HG02885 (cell line): Measurements from ENCODE around the gene PIEZO1.

Experiments
- ATAC-seq: cut with Tn5 transposase; IDR thresholded peaks from one replicate; pipeline ENCODE4 v1.9.1; 2021; ENCODE audit warnings: mild to moderate bottlenecking; ENCODE audit not compliant: unreplicated experiment, poor library complexity

Gene PIEZO1

DNA sequence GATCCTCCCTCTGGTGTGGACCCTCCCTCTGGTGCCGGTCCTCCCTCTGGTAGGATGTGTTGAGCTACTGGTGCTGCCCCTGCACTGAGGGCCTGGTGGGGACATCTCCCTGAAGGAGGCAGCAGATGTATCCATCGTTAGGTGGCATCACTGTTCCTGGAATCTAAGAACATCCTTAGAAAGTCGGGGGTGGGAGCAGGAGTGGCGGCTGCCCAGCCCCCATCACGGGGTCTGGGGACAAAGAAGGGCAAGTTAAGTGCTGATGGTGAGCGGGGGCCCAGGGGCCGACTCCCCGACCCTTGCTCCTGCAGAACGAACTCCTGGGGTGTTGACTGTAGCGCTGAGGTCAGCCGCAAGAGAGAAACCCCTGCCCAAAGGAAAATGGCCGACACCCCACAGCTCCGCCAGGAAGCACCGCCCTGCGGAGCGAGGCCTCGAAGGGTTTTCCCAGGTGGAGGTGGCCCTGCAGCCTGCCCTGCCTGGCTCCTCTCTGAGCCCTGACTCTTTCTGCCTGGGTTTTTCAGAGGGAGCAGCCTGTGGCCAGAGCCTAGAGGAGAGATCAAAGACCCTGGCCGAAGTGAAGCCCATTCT, 73.2 kb downstream of the PIEZO1 start:
- ATAC-seq: no peak

DNA sequence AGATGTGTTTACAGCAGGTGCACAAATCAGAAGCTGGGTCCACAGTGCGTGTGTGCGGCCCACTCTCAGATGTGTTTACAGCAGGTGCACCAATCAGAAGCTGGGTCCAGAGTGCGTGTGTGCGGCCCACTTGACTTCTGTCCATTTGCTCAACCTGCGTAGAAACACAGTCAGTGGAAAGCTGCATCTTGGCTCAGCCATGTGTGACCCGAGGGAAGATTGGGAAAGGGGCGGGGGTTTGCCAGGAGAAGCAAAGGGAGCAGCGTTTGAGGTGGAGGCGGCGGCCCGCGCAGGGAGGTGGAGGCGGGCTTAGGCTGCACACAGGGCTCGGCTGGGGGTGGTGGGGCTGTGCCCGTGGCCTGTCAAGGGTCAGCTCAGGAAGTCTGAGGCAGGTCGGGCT, 74.5 kb downstream of the PIEZO1 start:
- no peak for ATAC-seq

DNA sequence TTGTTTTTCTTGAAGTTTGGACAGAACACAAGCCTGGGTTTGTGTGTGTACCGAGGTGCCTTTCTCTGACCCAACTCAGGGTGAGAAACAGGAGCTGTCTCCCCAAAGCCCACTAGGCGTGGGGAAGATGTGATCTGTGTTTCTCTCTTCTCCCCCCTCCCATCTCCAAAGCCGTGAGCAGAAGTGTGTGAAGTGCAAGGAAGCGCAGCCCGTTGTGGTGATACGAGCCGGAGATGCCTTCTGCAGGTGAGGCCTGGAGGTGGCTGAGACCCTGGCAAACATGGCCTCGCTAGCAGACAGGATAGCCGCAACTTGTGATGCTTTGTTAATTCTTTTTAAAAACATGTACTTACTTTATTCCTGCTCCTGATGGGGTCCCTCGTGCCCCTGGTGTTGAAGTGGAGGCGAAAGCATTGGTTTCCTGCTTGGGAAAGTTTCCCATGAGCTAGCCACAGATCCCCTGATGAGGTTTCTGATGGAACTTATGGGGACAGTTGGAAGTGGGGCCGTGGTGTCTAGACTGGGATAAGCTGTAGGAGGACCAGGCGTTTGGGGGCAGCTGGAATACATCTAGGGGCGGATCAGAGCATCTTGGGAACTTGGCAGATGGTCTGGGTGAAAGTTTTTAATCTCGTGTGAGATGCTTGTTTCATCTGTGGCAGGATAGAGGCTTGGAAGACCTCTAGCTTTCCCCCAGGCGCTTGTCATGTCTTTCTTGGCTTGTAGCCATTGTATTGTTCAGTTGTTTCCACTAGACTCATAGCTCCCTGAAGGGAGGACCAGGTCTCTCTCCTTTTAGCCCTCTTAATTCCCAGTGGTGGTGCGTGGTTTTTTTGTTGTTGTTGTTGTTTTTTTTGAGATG, 77.8 kb downstream of the PIEZO1 start:
- no peak for ATAC-seq

DNA sequence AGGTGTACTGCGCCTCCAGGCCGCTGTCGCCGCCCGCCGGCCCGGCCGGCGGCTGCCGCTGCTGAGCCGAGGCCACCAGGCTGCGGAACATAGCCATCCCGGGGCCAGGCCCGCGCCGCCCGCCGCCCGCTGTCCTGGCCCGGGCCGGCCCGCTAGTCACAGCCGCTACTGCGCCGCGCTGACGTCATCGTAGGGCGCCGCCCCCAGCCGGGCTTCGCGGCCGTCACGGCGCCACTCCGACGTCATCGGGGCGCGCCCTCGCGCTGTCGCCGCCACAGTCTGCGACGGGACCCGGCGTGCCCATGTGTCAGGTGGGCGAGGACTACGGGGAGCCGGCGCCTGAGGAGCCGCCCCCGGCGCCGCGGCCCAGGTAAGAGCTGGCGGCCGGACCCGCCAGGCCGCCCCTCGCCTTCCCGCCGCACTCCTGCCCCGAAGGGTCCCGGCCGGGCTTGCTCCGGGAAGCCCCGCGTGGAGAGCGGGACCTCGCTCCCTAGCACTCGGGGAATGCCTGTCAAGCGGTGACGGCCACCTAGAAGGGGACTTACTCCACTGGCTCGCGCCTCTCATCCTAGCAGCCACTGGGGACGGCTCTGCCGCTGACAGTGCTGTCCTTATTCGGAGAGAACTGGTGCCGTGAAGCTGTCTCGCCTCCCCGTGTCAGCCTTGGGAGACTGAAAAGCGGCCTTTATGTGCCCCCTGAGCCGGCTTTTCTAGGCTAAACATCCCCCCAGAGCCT, 78.6 kb downstream of the PIEZO1 start, which contains the start of the genes CTU2 and RNF166:
TSS of gene CTU2 (plus strand) at position 275 of the 736 bp plus-strand sequence. CDS start at position 303, 28 bp downstream.
TSS of gene RNF166 (minus strand) at position 180 of the 736 bp plus-strand sequence. CDS start at position 97, 83 bp downstream.
- ATAC-seq: peak; percentile 82

DNA sequence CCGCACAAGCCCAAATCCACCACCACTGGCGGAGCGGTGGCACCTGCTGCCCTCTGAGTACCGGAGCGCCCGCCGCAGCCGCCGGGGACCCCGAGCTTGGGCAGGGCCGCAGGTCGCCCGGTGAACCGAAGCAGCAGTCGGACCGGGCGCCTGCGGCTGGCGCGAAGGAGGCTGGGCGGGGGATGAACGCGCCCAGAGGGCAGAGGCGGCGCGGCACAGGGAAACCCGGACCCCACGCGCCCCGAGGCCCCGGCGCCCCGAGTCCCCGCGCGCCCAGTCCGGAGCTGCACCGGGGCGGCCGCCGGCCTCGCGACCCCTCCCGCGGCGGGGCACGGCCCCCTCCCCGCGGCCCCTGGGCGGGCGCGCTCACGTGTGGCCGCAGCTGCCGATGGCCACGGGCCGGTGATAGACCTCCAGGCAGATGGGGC, 79.2 kb downstream of the PIEZO1 start:
- peak; percentile 25 for ATAC-seq

DNA sequence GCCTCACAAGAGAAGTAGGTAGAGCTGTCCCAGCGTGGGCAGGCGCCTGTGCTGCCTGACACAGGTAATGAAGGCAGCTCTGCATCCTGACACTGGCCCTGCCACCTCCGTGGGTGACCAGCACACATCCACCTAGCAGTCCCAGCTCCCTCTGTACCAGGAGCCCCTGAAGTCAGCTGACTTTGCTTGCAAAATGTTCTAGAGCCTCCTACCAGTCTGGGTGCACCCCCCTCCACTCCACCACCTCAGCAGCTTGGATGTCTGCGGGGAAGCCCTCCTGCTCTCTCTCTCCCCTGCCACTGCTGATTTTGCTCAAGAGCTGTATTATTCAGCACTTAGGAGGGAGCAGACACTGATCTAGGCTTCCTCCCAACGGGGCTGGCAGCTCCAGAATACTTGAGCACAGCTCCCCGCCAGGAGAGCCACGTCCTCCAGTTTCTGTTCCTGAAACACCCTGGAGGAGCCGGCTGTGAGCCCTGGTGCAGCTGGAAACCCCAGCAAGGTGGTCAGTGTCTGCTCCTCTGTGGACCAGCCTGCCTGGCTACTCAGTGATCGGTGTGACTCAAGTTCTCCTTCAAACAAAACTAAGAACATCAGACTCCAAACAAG, 79.8 kb downstream of the PIEZO1 start:
- no peak for ATAC-seq

DNA sequence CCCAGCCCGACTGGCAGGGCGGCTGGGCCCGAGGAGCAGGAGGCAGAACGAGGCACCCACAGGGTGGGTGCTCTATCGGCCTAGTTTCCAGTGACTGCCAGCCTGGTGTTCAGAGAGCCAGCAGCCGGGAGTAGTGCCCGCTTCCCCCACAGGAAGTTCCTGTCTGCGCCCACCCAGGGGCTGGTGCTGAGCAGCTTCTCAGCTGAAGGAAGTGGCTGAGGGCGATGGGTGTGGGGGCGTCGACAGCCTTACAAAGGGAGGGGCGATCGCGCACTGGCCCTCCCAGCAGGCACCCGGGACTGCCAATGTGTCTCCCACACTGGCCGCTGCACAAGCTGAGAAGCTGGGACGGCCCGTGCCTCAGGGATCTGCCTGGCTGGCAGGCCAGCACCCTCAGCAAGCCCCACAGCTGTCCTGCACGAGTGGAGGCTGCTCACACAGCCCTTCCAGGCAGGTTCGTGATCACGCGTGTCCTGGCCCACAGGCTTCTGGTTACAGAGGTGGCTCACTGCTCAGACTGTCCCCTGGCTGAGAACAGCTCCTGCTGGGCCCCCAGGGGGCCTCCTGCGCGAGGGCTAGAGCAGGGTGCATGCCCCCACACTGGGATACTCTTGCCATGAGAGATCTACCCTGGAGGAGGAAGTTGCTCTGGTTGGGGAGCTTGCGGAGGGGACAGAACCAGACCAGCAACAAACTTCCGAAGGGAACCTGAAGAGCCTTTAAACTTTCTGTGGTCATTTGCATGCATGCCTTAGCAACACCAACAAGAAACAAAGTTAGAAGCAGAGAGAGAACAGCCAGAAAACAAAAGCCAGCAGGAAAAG, 81.3 kb downstream of the PIEZO1 start:
- no peak for ATAC-seq

DNA sequence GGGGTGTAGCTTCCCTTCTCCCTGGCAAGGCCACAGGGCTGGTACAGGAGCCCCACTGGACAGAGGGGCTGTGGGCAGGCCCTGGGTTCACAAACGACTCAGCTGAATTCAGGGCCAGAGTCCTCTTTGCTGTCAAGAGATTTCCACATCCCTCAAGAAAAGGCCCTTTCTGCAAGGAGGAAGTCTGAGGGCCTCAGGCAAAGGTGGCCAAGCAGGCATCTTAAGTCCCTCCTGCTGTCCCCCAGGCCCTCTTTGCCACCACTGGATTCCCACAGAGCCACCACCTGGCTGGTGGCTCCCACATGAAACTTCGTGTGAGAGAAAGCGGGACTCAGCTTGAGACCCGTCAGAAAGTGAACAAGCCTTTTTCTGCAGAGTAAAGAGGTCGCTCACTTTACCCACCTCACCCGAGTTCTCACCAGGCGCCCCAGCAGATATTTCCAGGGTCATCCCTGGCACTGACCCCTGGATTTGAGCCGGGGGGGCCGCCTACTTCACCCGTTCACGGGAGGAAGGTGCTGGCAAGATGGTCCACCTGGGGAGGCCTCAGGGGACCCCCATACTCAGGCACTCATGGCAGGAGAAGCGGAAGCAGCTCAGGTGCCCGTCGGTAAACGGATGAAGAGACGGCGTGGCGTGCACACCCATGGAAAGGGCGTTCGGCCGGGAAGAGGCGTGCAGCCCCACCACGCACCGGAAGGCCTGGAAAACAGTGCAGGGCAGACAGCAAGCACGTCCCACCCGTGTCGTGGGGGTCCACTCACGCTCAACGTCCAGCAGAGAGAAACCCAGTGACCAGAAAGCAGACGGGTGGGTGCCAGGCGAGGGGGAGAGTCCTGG, 82.4 kb downstream of the PIEZO1 start:
- no peak for ATAC-seq

DNA sequence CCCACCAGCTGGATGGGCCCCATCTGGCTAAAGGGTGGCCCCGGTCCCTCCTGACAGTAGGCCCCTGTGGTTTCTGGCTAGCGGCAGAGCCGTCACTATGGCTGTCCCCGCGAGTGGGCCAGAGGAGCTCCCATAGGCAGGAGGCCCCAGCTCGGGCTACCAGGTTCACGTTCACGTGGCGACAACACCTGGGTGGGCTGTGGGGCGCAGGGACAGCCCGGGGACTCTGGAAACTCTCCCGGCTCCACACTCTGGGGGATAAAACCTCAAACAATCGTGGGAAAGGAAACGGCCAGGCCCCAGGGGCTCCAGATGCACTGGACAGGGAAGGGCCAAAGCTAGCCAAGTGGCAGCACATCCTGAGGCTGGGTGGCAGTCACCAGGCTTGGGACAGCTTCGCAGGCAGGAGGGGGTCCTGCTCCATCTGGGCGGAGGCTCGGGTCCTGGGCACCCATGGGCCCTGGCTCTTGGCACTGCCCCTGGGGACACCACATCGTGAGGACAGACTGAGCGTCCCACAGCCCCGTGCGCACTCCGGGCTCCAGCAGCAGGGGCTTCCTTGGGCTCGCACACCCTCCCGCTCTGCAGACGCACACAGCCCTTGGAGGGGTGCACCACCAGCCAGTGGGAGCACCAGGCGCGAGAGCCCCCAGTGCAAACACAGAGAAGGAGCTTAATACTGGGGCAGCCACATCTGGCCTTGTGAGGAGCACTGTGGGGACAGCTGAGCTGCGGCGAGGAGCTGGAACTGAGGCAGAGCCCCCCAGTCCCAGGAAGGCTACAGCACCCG, 83.2 kb downstream of the PIEZO1 start:
- no peak for ATAC-seq

DNA sequence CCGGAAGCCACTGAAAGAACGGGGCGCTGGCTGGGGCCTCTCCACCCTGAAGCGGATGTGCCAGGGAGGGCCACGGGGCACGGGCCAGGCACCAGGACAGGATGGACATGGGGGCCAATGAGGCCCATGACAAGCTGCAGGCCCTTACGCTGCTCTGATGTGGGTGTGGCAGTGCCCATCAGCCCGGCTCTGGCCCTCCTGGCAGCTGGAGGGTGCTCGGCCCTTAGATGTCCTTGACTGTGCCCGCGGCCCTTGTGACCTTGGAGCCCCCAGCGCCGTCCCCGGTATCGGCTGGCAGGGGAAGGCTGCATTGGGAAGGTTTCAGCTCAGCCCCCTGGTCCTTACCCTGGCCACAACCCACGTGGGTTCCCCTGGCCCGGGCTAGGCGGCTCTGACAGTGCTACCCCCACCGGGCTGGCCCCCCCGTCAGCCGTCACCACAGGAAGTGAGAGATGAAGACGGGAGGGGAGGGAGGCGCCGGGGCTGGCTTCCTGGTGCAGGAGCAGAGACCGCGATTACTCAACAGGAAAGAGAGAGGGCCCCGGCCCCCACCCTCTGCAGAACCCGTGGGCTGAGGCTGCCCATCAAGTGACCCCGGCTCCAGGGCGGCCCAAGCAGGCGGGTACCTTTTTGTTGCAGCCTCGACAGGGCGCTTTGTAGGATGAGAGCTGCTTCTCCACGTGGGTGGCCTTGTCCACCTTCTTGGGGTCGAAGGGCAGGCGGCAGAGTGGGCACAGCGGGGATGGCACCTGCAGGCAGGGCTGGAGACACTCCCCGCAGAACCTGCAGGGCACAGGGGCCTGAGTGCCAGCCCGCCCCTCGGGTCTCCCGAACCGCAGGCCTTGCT, 84.2 kb downstream of the PIEZO1 start:
- peak; percentile 73 for ATAC-seq

DNA sequence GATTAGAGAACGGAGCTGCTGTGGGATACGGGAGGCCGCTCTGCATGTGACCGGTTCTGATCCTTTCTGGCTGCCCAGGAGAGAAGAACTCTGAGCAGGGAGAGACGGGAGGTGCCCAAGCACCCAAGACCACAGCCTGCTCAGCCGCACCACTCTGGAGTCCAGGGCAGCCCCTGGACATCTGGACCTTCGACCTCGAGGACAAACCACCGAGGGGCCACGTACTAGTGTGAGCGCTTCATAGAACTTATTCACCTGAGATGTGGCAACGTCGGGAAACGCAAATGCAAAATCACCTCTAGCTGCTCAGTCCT, 84.7 kb downstream of the PIEZO1 start:
- no peak for ATAC-seq

DNA sequence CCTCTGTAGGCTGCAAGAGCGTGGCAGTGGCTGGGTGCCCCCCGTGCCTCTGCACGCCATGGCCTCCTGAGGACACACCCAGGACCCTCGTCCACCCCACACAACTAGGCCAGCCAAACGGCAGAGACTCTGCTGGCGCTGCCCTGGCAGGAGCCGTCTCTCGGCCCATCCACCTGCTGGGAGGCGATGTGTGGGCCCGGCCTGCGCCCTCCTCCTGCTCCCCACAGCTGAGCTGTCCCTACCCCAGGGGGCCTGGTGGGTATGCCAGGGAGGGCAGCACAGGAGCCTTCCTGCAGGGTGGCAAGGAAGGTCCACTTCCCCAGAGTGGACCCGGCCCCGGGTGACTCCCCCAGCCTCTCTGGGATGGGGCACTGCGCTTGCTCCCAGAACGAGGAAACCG, 85.8 kb downstream of the PIEZO1 start:
- ATAC-seq: no peak

DNA sequence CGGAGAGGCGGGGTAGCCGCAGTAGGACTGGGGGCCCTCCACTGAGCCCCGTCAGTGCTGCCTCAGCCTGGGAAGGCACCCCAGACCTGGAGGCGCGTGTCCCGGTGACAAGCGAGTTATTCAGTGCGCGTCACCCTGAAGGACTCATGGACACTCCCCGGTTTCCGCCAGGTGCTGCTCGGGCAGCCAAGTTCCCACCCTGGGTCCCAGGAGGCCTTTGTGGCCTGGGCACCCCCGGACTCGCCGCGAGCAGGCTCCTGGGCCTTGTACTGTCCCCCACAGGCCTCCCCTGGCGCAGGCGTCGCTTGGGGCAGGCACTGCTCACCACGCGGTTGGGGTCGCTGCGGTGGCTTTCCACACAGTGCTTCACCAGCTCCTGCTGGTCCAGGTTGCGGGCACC, 86.4 kb downstream of the PIEZO1 start:
- ATAC-seq: no peak

DNA sequence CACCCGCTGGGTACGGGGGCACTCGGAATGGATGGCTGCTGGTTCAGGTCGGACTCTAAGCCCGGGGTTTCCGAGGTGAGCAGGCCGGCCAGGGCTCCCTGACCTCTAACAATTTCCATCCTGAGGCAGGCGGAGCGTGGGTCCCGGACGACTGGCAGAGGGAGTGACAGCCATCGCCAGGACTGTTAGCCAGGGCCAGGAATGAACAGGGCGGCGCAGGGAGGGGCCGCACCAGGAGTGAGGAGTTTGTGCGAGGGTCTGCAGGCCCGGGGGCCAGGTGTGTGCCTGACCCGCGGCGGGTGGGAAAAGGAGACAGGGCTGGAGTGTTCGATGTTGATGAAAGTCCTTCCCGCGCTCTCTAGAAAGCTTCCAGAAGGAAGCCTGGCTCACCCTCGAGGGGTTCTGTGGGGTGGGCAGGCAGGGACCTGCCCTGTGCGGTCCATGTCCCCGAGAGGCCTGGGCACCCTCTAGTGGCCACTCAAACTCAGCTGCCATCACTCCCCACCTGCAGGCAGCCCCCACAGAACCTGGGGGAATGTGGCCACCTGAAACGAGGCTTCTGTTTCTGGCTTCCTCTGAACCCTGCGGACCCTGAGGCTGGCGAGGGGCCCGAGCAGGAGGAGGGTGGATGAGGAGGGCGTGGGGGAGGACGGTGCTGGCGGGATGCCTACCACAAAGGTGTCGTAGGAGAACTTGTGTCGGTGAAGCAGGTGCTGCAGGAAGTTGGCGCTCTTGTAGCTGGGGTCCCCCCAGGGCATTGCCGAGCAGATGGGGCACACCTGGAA, 87.0 kb downstream of the PIEZO1 start:
- no peak for ATAC-seq

DNA sequence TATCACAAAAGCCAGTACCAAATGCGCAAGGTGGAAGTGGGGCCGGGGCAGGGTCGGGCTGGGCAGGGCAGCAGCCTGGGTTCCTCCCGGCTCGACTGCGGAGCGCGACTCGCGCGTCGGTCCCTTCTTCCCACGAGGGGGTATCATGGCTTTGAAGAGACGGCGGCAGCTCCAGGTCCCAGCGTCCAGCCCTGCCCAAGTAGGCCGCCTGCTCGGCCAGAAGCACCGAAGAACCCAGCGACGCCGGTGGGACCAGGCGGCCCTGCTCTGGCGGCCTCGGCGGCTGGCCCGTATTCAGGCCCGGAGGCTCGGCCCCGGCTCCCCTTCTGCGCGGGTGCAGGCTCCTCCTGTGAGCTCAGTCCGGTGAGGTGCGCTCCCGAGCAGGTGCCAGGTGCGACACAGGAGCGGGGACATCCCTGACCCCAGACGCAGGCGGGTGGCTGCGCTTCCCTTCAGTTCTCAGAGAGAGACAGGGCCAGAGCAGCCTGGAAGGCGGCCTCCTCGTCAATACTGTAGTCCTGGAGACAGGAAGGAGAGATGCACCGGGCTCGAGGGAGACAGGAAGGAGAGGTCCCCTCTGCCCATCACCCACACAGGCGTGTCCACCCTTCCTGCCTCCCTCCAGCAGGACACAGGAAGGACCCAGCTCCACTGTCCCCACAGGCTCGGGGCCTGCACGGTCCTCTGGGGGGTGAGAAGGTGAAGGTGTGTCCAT, 87.7 kb downstream of the PIEZO1 start:
- ATAC-seq: no peak

DNA sequence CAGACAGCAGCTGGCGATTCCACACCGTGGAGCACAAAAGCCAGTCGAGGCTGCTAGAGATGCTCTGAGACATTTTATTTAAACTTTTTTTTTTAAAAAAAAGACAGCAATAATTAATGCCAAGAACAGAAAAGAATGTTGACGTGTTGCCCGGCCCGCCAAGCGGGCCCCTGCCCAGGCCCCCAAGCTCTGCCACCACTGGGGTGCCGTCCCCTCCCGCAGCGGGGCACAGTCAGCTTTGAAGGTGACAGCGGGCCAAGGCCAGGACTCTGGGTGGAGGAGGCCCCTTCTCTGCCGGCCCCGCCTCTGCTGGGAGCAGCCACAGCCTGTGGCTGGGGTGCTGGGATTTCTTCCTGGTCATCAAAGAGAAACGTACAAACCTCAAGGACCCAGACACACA, 88.6 kb downstream of the PIEZO1 start:
- ATAC-seq: no peak
